ENCODE measurements around the gene CES3.

Gene CES3

GRCh38 chr16:66918803-66919568, 42.1 kb upstream of the CES3 start, which contains the start of gene CDH16:
CDH16 (minus strand) TSS chr16:66918885; CDS start chr16:66918065, 820 bp downstream.
- H3K9me3 ChIP-seq (ENCODE audit: low read length) = no peaks in the 10 kb centered on the region
- H3K4me2 ChIP-seq (ENCODE audit: low read length) = no peak within 1 kb of the TSS

GRCh38 chr16:66919569-66920298, 41.3 kb upstream of the CES3 start:
- Histone ChIP-seq H3K4me2 (ENCODE audit: low read length) (no peak overlapping the region), H3K27me3 (ENCODE audit: insufficient read depth, low read length) (0 out of 2 replicates have a peak, but pooled peaks cover 4% of the 10 kb centered on the region), H3K9me3 (ENCODE audit: low read length) (no peaks in the 10 kb centered on the region), H3K27ac (ENCODE audit: low read depth, low read length, poor library complexity, severe bottlenecking) (no peak overlapping the region), H3F3A (ENCODE audit: insufficient read depth, low read length) (no peaks in the 10 kb centered on the region), H3K9ac (ENCODE audit: low read length) (no peak overlapping the region), H2AFZ (ENCODE audit: low read length) (no peak overlapping the region), H4K20me1 (ENCODE audit: insufficient read depth, low read length) (no peaks in the 10 kb centered on the region), H3K9me2 (ENCODE audit: low read depth, low read length) (no peaks in the 10 kb centered on the region), H3K36me3 (ENCODE audit: insufficient read depth, low read length) (no peaks in the 10 kb centered on the region), H3K4me3 (ENCODE audit: low read depth, low read length, poor library complexity, severe bottlenecking) (no peak overlapping the region), H3K79me2 (ENCODE audit: insufficient read depth, low read length) (no peaks in the 10 kb centered on the region), H3K4me1 (ENCODE audit: insufficient read depth, low read length, severe bottlenecking) (peaks cover 2% of the 10 kb centered on the region)
- no peak for TF ChIP-seq EZH2 (IDR thresholded peaks at IDR 0.05; ENCODE audit: borderline replicate concordance, low read length)
- TF ChIP-seq, protein P1, sequence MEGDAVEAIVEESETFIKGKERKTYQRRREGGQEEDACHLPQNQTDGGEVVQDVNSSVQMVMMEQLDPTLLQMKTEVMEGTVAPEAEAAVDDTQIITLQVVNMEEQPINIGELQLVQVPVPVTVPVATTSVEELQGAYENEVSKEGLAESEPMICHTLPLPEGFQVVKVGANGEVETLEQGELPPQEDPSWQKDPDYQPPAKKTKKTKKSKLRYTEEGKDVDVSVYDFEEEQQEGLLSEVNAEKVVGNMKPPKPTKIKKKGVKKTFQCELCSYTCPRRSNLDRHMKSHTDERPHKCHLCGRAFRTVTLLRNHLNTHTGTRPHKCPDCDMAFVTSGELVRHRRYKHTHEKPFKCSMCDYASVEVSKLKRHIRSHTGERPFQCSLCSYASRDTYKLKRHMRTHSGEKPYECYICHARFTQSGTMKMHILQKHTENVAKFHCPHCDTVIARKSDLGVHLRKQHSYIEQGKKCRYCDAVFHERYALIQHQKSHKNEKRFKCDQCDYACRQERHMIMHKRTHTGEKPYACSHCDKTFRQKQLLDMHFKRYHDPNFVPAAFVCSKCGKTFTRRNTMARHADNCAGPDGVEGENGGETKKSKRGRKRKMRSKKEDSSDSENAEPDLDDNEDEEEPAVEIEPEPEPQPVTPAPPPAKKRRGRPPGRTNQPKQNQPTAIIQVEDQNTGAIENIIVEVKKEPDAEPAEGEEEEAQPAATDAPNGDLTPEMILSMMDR (IDR thresholded peaks at IDR 0.05; ENCODE audit: low read length) = no peak

More at GRCh38 chr16:66918803-66919568, 42.1 kb upstream of the CES3 start, which contains the start of gene CDH16:
- Histone ChIP-seq H3F3A (ENCODE audit: insufficient read depth, low read length) (no peaks in the 10 kb centered on the region), H3K9ac (ENCODE audit: low read length) (no peak within 1 kb of the TSS), H3K79me2 (ENCODE audit: insufficient read depth, low read length) (no peaks in the 10 kb centered on the region), H2AFZ (ENCODE audit: low read length) (no peak within 1 kb of the TSS), H3K4me1 (ENCODE audit: insufficient read depth, low read length, severe bottlenecking) (no peaks in the 10 kb centered on the region), H3K9me2 (ENCODE audit: low read depth, low read length) (no peaks in the 10 kb centered on the region), H3K36me3 (ENCODE audit: insufficient read depth, low read length) (no peaks in the 10 kb centered on the region), H4K20me1 (ENCODE audit: insufficient read depth, low read length) (no peaks in the 10 kb centered on the region), H3K4me3 (ENCODE audit: low read depth, low read length, poor library complexity, severe bottlenecking) (no peak within 1 kb of the TSS), H3K27ac (ENCODE audit: low read depth, low read length, poor library complexity, severe bottlenecking) (no peak within 1 kb of the TSS), H3K27me3 (ENCODE audit: insufficient read depth, low read length) (peaks cover 7% of the 10 kb centered on the region; the same call in 1 of the 2 replicates)
- TF ChIP-seq EZH2 (IDR thresholded peaks at IDR 0.05; ENCODE audit: borderline replicate concordance, low read length) = no peak
- TF ChIP-seq, protein P1 (IDR thresholded peaks at IDR 0.05; ENCODE audit: low read length) = no peak

DNA sequence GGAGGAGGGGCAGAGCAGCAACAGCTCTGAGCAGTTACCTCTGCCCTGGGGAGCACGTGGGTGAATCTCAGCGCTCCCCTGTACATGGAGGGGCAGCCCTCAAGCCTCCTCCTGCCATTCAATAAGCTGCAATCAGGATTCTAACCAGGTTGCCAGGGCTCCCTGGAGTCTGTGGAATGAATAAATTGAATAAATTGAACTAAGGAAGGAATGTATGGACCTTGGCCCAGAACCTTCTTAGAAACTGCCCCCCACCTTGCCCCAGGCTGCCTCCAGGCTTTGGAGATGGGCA, 40.8 kb upstream of the CES3 start:
- Histone ChIP-seq H3K4me2 (ENCODE audit: low read length) (no peak overlapping the region), H3K27me3 (ENCODE audit: insufficient read depth, low read length) (0 out of 2 replicates have a peak, but pooled peaks cover 4% of the 10 kb centered on the region), H3K4me1 (ENCODE audit: insufficient read depth, low read length, severe bottlenecking) (peaks cover 7% of the 10 kb centered on the region)

More for the DNA sequence above, 40.8 kb upstream of the CES3 start:
- no peaks in the 10 kb centered on the region for H3K79me2 ChIP-seq (ENCODE audit: insufficient read depth, low read length)
- no peaks in the 10 kb centered on the region for H3K9me3 ChIP-seq (ENCODE audit: low read length)
- no peaks in the 10 kb centered on the region for H3K9me2 ChIP-seq (ENCODE audit: low read depth, low read length)
- TF ChIP-seq, protein P1 (IDR thresholded peaks at IDR 0.05; ENCODE audit: low read length) = no peak
- TF ChIP-seq EZH2 (IDR thresholded peaks at IDR 0.05; ENCODE audit: borderline replicate concordance, low read length) = no peak
- no peaks in the 10 kb centered on the region for H3K36me3 ChIP-seq (ENCODE audit: insufficient read depth, low read length)
- no peak overlapping the region for H3K9ac ChIP-seq (ENCODE audit: low read length)
- no peak overlapping the region for H2AFZ ChIP-seq (ENCODE audit: low read length)
- H3K27ac ChIP-seq (ENCODE audit: low read depth, low read length, poor library complexity, severe bottlenecking) = no peak overlapping the region
- no peaks in the 10 kb centered on the region for H3F3A ChIP-seq (ENCODE audit: insufficient read depth, low read length)
- no peaks in the 10 kb centered on the region for H4K20me1 ChIP-seq (ENCODE audit: insufficient read depth, low read length)
- no peak overlapping the region for H3K4me3 ChIP-seq (ENCODE audit: low read depth, low read length, poor library complexity, severe bottlenecking)
